NCI-H1417 treated with DMSO at 0.1 percent for 48 hours (cell line): ENCODE data around the gene CMPK2.

Experiments
- DNase-seq: peaks from one replicate; lab custom pipeline; 2025; lab: John Stamatoyannopoulos, UW

The CMPK2 gene

DNA sequence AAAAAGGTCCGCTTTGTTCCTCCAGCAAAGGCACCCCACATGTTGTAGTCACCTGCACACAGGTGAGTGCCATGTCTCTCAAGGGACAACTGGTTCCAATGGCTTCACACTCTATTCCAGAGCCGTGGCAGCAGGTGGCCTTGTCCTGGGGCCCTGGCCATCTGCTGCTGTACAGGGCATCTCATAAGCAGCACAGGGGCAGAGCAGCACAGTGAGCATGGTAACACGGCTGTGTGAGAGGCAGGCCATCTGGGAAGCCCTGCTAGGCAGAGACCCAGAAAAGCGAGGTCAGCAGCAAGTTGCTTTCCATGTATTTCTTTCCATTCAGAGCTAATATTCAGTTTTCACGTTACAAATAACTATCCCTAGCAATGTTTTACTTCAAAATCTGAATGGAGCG, 54.7 kb downstream of the CMPK2 start:
- DNase-seq, result no peak

DNA sequence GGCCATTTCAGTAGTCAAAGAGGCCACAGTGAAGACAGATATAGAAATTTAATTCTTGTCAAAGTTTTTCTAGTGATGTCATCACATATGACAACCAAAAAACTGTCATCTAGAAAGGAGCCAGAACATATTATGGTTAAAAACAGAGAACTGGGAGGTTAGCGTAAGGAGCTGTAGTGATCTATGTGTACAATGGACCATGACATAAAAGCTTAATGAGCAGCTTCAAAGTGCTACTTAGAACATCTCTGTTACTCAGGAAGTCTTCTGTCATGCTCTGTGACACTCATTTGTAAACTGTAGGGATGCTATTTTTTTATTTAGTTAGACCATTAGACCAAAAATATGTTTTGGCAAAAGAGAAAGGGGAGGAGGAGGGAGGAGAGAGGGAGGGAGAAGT, 57.3 kb downstream of the CMPK2 start:
- DNase-seq, result no peak

- DNase-seq, result no peak
Observed at GRCh38 chr2:6806604-6807003, 59.1 kb downstream of the CMPK2 start.

GRCh38 chr2:6800553-6800952, 65.2 kb downstream of the CMPK2 start:
- no peak for DNase-seq
